GM13977 (cell line): ENCODE measurements around the gene NUB1.

ENCODE experiments used
- DNase-seq: peaks from one replicate; pipeline ENCODE4 v3.0.0; 2012; ENCODE audit warnings: low spot score
- CTCF ChIP-seq: IDR thresholded peaks from 2 replicates; pipeline ENCODE4 v1.5.1; 2012; ENCODE audit warnings: mild to moderate bottlenecking, control low read depth; ENCODE audit not compliant: insufficient read depth; ENCODE audit errors: extremely low read depth, missing control alignments
- in situ Hi-C: fragments of 300-500 bp; cut with MboI; formaldehyde crosslinking; loops from one replicate; pipeline ENCODE4 v1.12.0; 2022; ENCODE audit warnings: low sequenced_read_pairs, low pct_unique_long_range_greater_than_20kb, mixed read lengths, inconsistent platforms; ENCODE audit not compliant: unreplicated experiment

The NUB1 gene

DNA sequence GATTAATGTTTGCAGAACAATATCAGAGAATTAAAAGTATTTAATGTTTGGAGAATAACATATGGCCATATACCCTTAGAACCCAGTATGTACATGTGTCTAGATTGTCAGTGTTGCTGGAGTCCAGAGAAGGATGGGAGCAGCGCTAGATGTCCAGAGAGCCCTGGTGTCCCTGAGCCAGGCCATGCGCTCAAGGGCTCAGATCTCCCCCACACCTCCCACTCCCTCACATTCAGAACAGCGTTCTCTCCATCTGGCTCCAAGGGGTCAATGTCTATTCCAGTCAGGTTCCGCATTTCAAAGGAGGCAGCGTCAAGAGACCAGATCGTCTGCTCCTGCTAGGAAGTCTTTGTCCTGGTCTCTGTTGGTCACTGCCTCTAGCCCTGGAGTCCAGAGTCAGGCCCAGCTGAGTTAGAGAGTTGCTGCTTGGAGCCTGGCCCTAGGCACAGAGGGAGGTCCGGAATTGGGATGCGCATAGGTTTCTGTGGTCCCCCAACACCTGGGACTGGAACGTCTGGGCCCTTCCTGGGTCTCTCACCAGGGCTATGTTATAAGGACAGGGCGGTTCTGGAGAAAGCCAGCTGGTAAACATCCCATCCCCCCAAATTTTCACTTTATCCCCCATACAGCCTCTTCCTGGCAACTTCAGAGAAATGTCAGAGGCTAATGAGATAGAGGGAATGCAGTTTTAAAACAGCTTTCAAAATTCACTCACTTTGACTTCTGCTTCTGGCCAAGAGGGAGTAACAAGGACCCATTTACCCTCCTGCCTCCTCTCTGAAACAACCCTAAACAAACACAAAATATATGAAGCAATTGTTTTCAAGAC lies 74.7 kb downstream of the NUB1 start:
- in situ Hi-C loops, result no loop called here
- TF ChIP-seq CTCF, result no peak
- DNase-seq, result no peak

DNA sequence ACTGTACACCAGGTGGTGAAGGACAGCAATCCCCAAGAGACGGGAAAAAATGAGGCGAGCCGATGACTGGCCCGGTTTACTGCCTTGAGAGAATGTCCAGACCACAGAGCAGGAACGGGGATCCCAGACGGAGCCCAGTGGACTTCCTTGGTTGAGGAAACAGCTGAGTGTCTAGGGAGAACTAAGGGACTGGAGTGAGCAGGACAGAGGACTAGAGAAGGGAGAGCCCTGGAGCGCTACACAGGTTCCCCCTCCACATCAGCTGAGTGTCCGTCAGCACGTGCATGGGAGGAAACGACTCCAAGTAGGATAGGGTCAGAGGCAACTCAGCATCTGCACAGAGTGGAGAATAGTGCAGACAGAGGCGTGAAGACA lies 75.3 kb downstream of the NUB1 start:
- in situ Hi-C loops, result no loop called here
- TF ChIP-seq CTCF, result no peak
- no peak for DNase-seq

- in situ Hi-C loops, result no loop called here
- DNase-seq, result no peak
- TF ChIP-seq CTCF, result no peak
Measured at GRCh38 chr7:151420144-151420543, 78.5 kb downstream of the NUB1 start.

GRCh38 chr7:151422212-151422611 lies 80.6 kb downstream of the NUB1 start:
- DNase-seq, result no peak
- in situ Hi-C loops, result no loop called here
- no peak for TF ChIP-seq CTCF

DNA sequence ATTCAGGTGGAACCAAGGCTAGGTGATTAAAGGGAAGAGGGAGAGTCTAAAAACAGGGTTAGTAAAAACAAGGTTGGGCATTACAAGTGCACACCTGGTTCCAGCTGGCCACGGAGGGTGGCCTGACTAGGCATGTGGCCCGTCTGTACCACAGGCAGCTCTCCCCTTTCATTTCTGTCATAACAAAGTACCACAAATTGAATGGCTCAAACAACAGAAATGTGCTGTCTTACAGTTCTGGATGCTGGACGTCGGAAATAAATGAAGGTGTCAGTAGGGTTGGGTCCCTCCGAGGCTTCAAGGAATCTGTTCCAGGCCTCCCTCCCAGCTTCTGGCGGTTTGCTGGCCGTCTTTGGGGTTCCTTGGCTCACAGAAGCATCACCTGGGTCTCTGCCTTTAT lies 81.6 kb downstream of the NUB1 start:
- in situ Hi-C loops, result no loop called here
- TF ChIP-seq CTCF, result no peak
- DNase-seq, result no peak

- in situ Hi-C loops, result no loop called here
Measured at GRCh38 chr7:151423936-151424335, 82.3 kb downstream of the NUB1 start.

More at GRCh38 chr7:151423936-151424335, 82.3 kb downstream of the NUB1 start:
- TF ChIP-seq CTCF, result no peak
- DNase-seq, result no peak
